Spleen (tissue), 7 donors: ENCODE data around the gene UBALD2.

Experiments used
- CTCF ChIP-seq, 11 experiments: fragments of 200-600 bp in 7 of 11; fragments of 450-650 bp in 4 of 11; sonication (generic) in 4 of 11; IDR thresholded peaks in 8 of 11; conservative IDR thresholded peaks in 3 of 11; 1 replicate in 7 of 11; 2 replicates in 4 of 11; pipeline versions ENCODE4 v1.4.0 to v1.8.0; 2016 to 2021; ENCODE audit warnings: antibody characterized with exemption in 11 of 11, inconsistent platforms in 4 of 11, mild to moderate bottlenecking in 1 of 11
- POLR2A ChIP-seq, 3 donors: fragments of 450-650 bp; IDR thresholded peaks; one replicate each; pipeline ENCODE4 v1.5.1; 2017; ENCODE audit warnings: antibody characterized with exemption in 3 of 3, mild to moderate bottlenecking in 1 of 3
- POLR2AphosphoS5 ChIP-seq, 3 donors: sonication (generic); formaldehyde crosslinking; IDR thresholded peaks; one replicate each; pipeline ENCODE4 v1.5.1; 2017; ENCODE audit warnings: antibody characterized with exemption in 3 of 3
- donor health status: DM: no; HTN: no; CAD: no; lungs with moderate emphysema.
- donor health status: DM: no; HTN: no; CAD: no.
- donor health status: DM: no; HTN: no; CAD: no.

GRCh38 chr17:76248013-76248782 is 16.9 kb upstream of the UBALD2 start:
- no peak for TF ChIP-seq CTCF (IDR thresholded peaks at IDR 0.05 in 8 of 11, conservative IDR thresholded peaks at IDR 0.05 in 3 of 11)
- no peak for TF ChIP-seq POLR2A (IDR thresholded peaks at IDR 0.05)
- no peak for TF ChIP-seq POLR2AphosphoS5 (IDR thresholded peaks at IDR 0.05)
